Fibroblast of villous mesenchyme (primary cell): ENCODE measurements around the gene KIRREL3. TPM values are rescaled to one million over a fixed set of nuclear protein-coding genes. Genes with fewer than 3 reads are reported as not detected.

Source experiments
- DNase-seq: peaks from one replicate; pipeline ENCODE4 v3.0.0-alpha.2; 2010; ENCODE audit warnings: low read depth
- H3K4me3 ChIP-seq: 2 replicates; pipeline ENCODE4 v1.5.1; 2011; ENCODE audit warnings: low read depth, mild to moderate bottlenecking, low read length
- total RNA-seq: library from RNA; depleted of rRNA; stranded (reverse); fragments of >200 nt; gene quantifications from 2 replicates; pipeline ENCODE4 v1.2.3, GENCODE V29; 2012
- TF ChIP-seq, protein P1 (sequence below): IDR thresholded peaks from 2 replicates; pipeline ENCODE4 v1.5.1; 2012; ENCODE audit warnings: low read depth, mild to moderate bottlenecking, low read length; ENCODE audit not compliant: insufficient read depth

Gene KIRREL3
- total RNA-seq, 1 donor = 9.9 TPM

- no peak for DNase-seq
- no peak overlapping the region for H3K4me3 ChIP-seq
- TF ChIP-seq, protein P1, sequence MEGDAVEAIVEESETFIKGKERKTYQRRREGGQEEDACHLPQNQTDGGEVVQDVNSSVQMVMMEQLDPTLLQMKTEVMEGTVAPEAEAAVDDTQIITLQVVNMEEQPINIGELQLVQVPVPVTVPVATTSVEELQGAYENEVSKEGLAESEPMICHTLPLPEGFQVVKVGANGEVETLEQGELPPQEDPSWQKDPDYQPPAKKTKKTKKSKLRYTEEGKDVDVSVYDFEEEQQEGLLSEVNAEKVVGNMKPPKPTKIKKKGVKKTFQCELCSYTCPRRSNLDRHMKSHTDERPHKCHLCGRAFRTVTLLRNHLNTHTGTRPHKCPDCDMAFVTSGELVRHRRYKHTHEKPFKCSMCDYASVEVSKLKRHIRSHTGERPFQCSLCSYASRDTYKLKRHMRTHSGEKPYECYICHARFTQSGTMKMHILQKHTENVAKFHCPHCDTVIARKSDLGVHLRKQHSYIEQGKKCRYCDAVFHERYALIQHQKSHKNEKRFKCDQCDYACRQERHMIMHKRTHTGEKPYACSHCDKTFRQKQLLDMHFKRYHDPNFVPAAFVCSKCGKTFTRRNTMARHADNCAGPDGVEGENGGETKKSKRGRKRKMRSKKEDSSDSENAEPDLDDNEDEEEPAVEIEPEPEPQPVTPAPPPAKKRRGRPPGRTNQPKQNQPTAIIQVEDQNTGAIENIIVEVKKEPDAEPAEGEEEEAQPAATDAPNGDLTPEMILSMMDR = no peak
Measured at GRCh38 chr11:126639692-126640091, 360.9 kb downstream of the KIRREL3 start.

DNA sequence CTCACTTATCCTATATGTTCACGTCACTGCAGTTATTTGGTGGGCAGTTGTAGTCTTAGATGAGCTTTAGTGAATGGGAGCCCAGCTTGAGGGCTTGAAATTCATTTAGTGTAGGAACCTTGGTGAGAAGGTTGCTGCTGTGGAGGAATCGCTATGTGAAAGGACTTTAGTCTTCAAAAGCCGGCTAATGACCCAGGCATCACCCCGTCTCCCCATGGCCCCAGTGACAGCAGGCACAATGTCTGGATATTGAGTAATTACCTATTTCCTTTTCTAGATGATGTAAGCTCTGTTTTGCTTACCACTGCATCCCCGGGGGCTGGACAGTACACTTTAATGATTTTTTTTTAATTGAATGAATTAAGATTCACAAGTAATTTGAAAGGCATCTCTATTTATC, 361.9 kb downstream of the KIRREL3 start:
- DNase-seq = no peak
- no peak overlapping the region for H3K4me3 ChIP-seq
- TF ChIP-seq, protein P1 = no peak

DNA sequence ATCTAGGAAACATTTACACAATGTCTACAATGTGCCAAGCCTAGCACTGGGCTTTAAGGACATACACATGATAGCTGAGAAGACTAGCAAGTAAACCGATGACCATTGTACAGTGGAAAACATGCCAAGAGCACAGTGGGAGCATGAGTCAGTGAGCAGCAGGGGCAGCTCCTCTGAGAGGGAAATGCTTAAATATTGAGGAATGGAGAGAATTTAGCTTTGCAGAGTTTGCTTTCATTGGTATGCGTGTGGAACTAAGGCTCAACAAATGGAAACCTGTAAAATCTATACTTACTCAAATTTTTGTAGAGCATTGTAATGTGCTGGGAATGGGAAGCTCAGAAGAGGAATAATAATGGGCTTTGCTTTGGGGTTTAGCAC, 362.8 kb downstream of the KIRREL3 start:
- H3K4me3 ChIP-seq = no peak overlapping the region
- DNase-seq = peak; percentile 30
- TF ChIP-seq, protein P1 = no peak

GRCh38 chr11:126636911-126637794, 363.4 kb downstream of the KIRREL3 start:
- no peak for DNase-seq
- no peak overlapping the region for H3K4me3 ChIP-seq
- TF ChIP-seq, protein P1 = no peak

- TF ChIP-seq, protein P1 = no peak
- no peak for DNase-seq
- H3K4me3 ChIP-seq = no peak overlapping the region
Measured at GRCh38 chr11:126635511-126635910, 365.1 kb downstream of the KIRREL3 start.

GRCh38 chr11:126634963-126635362, 365.6 kb downstream of the KIRREL3 start:
- DNase-seq = no peak
- H3K4me3 ChIP-seq = no peak overlapping the region
- TF ChIP-seq, protein P1 = no peak
